T-helper 1 cell treated with Interleukin-12 subunit alpha and Interleukin-12 subunit beta and Interleukin-4 antibody, amounts not matched to agents 30 μg/mL and 1 μg/mL, for 36 hours (primary cell): ENCODE data around the gene ICE2.

ENCODE experiments used
- H3K27ac Mint-ChIP-seq: one replicate; pipeline ENCODE4 v1.8.0; 2021; ENCODE audit warnings: mild to moderate bottlenecking, mixed read lengths
- H3K27me3 Mint-ChIP-seq: one replicate; pipeline ENCODE4 v1.8.0; 2021; ENCODE audit warnings: low read depth, mixed read lengths
- H3K36me3 Mint-ChIP-seq: one replicate; pipeline ENCODE4 v1.8.0; 2021; ENCODE audit warnings: low read depth, mixed read lengths
- H3K4me1 Mint-ChIP-seq: one replicate; pipeline ENCODE4 v1.8.0; 2021; ENCODE audit warnings: low read depth, mixed read lengths
- H3K4me3 Mint-ChIP-seq: one replicate; pipeline ENCODE4 v1.8.0; 2021; ENCODE audit warnings: mild to moderate bottlenecking, moderate library complexity, mixed read lengths
- H3K9me3 Mint-ChIP-seq: one replicate; pipeline ENCODE4 v1.8.0; 2021; ENCODE audit warnings: mixed read lengths

Gene ICE2

DNA sequence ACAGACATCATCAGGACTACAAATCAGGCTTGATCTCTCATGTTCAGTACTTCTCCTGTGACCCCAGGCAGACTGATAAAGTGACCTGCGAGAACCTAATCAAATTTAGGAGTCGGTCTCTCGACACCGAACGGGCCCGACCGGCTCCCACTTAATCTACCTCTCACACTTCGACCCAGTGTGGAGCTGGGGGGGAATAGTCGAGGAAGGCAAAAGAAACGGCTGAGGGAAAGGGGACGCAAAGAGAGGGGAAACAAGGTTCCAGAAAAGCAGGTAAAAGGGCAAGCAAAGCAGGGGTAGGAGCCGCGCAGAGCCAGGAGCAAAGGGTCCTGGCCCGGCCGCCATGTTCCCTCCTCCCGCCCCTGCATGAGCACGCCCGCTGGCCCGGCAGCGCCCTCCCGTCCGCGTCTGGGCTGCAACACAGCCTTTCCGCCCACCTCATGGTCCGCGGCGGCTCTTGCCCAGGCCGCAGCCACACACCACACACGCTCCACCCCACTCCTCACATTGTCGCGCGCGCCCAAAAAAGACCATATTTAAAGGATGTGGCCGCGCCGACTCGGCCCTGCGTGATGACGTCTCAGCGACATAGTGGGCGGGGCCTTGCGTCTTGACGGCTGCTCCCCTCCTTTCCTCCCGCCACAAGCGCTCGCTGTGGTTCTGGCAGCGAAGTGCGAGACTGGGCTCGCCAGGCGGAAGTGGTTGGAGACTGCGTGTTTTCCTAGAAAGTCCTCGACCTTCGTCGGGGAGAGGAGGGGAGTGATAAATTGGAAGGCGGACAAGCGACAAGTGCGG is at the start of gene ICE2:
Gene ICE2 (minus strand): TSS at position 577 of the 795 bp plus-strand sequence. CDS start 1,165 bp downstream, outside the sequence.
- H3K27ac Mint-ChIP-seq: peak within 1 kb of the TSS; percentile 100
- H3K9me3 Mint-ChIP-seq: no peaks in the 10 kb centered on the region
- H3K36me3 Mint-ChIP-seq: peaks cover 21% of the 10 kb centered on the region
- no peaks in the 10 kb centered on the region for H3K27me3 Mint-ChIP-seq
- H3K4me1 Mint-ChIP-seq: peaks cover 40% of the 10 kb centered on the region
- H3K4me3 Mint-ChIP-seq: peak within 1 kb of the TSS; percentile 99

- H3K27ac Mint-ChIP-seq: peak overlapping the region; percentile 85
- peaks cover 38% of the 10 kb centered on the region for H3K4me1 Mint-ChIP-seq
- H3K4me3 Mint-ChIP-seq: no peak overlapping the region
Measured at GRCh38 chr15:60528530-60528929, 49.6 kb upstream of the ICE2 start.

GRCh38 chr15:60527456-60527855 is 48.5 kb upstream of the ICE2 start:
- Mint-ChIP-seq H3K36me3 (peaks cover 46% of the 10 kb centered on the region), H3K9me3 (no peaks in the 10 kb centered on the region), H3K27ac (peak overlapping the region; percentile 33), H3K4me1 (peaks cover 36% of the 10 kb centered on the region), H3K4me3 (no peak overlapping the region), H3K27me3 (no peaks in the 10 kb centered on the region)

More at GRCh38 chr15:60528530-60528929, 49.6 kb upstream of the ICE2 start:
- Mint-ChIP-seq H3K27me3 (no peaks in the 10 kb centered on the region), H3K36me3 (peaks cover 48% of the 10 kb centered on the region), H3K9me3 (no peaks in the 10 kb centered on the region)

GRCh38 chr15:60526127-60526616 is 47.2 kb upstream of the ICE2 start:
- H3K4me1 Mint-ChIP-seq: peaks cover 42% of the 10 kb centered on the region
- no peaks in the 10 kb centered on the region for H3K9me3 Mint-ChIP-seq
- peaks cover 54% of the 10 kb centered on the region for H3K36me3 Mint-ChIP-seq
- no peak overlapping the region for H3K27ac Mint-ChIP-seq
- H3K27me3 Mint-ChIP-seq: no peaks in the 10 kb centered on the region
- no peak overlapping the region for H3K4me3 Mint-ChIP-seq

DNA sequence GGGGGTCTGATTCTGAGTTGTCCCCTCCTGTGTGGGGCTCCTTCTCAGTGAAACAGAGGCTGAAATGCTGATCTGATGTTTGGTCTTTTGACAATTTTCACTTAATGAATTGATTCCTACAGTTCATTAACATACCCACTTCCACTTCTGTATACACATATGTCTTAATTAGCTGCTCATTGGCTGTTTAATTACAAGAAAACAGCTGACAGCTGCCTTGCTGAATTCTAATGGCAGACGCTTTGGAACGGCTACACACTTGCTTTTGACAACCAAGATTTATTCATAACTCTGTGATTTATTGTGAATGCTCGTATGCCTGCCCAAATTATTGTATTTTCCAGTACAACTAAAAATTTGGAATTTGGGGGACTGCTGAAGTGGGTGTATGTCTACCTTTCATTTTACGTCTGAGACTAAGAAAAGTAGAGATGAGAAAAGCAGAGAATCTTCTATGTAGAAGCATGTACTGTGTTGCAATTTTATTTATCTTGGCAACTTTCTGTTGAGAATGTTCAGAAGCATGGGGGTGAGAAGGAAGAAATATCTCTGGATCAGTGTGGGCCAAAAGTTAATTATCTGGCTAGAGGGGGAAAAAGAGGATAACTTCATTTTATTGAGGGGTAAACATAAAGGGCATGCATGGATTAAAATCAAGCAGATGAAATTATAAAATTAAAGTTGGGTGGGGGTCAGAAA is 46.5 kb upstream of the ICE2 start:
- H3K36me3 Mint-ChIP-seq: peaks cover 56% of the 10 kb centered on the region
- no peak overlapping the region for H3K4me3 Mint-ChIP-seq
- no peaks in the 10 kb centered on the region for H3K9me3 Mint-ChIP-seq
- H3K4me1 Mint-ChIP-seq: peaks cover 46% of the 10 kb centered on the region
- no peaks in the 10 kb centered on the region for H3K27me3 Mint-ChIP-seq
- H3K27ac Mint-ChIP-seq: no peak overlapping the region

GRCh38 chr15:60523056-60523455 is 44.1 kb upstream of the ICE2 start:
- Mint-ChIP-seq H3K4me3 (no peak overlapping the region), H3K9me3 (no peaks in the 10 kb centered on the region), H3K4me1 (peaks cover 48% of the 10 kb centered on the region), H3K27ac (peak overlapping the region; percentile 60), H3K36me3 (peaks cover 51% of the 10 kb centered on the region), H3K27me3 (no peaks in the 10 kb centered on the region)

GRCh38 chr15:60520825-60521368 is 42.0 kb upstream of the ICE2 start:
- Mint-ChIP-seq H3K27me3 (no peaks in the 10 kb centered on the region), H3K4me3 (peak overlapping the region; percentile 60), H3K4me1 (peaks cover 40% of the 10 kb centered on the region)

GRCh38 chr15:60520013-60520824 is 41.3 kb upstream of the ICE2 start:
- no peaks in the 10 kb centered on the region for H3K9me3 Mint-ChIP-seq
- peak overlapping the region; percentile 87 for H3K27ac Mint-ChIP-seq
- peaks cover 40% of the 10 kb centered on the region for H3K4me1 Mint-ChIP-seq
- no peaks in the 10 kb centered on the region for H3K27me3 Mint-ChIP-seq
- H3K36me3 Mint-ChIP-seq: peaks cover 38% of the 10 kb centered on the region
- peak overlapping the region; percentile 60 for H3K4me3 Mint-ChIP-seq

More at GRCh38 chr15:60520825-60521368, 42.0 kb upstream of the ICE2 start:
- Mint-ChIP-seq H3K9me3 (no peaks in the 10 kb centered on the region), H3K27ac (peak overlapping the region; percentile 87), H3K36me3 (peaks cover 44% of the 10 kb centered on the region)

GRCh38 chr15:60519218-60519617 is 40.3 kb upstream of the ICE2 start:
- Mint-ChIP-seq H3K4me1 (peaks cover 40% of the 10 kb centered on the region), H3K4me3 (peak overlapping the region; percentile 60), H3K9me3 (no peaks in the 10 kb centered on the region), H3K27me3 (no peaks in the 10 kb centered on the region), H3K27ac (peak overlapping the region; percentile 86), H3K36me3 (peaks cover 37% of the 10 kb centered on the region)

- Mint-ChIP-seq H3K4me3 (no peak overlapping the region), H3K36me3 (peaks cover 39% of the 10 kb centered on the region), H3K27ac (no peak overlapping the region), H3K27me3 (no peaks in the 10 kb centered on the region), H3K9me3 (no peaks in the 10 kb centered on the region), H3K4me1 (peaks cover 39% of the 10 kb centered on the region)
Measured at GRCh38 chr15:60518511-60518910, 39.6 kb upstream of the ICE2 start.

DNA sequence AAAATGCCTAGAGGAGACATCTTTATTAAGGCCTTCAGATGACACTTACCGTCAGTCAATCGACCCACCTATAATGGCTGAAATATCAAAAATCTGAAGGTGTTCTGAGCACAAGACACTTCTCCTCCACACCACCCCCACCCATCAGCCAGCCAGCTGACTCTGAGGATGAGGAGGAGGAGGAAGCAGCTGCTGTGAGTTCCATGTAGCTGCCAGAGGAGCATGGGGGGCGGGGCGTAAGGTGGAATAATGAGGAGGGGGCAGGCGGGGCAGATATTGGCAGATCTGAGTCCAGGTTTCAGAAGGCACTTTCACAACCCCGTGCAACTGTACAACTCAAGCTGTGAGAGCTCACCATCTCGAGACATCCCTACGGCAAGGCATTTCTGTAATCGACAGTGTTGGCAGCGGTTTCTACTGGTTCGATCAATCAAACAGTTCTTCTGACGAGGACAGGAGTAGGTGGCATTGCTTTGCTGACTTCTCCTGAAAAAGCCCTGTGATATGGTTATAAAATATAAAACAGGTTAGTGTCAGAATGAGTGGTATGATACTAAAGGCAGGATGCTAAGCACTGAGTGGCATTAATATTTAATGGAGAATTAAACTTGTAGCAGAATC is 35.4 kb upstream of the ICE2 start:
- Mint-ChIP-seq H3K36me3 (peaks cover 52% of the 10 kb centered on the region), H3K9me3 (no peaks in the 10 kb centered on the region), H3K27me3 (no peaks in the 10 kb centered on the region), H3K4me1 (peaks cover 36% of the 10 kb centered on the region), H3K27ac (no peak overlapping the region), H3K4me3 (no peak overlapping the region)

- H3K27me3 Mint-ChIP-seq: no peaks in the 10 kb centered on the region
- H3K4me3 Mint-ChIP-seq: no peak overlapping the region
- H3K36me3 Mint-ChIP-seq: peaks cover 51% of the 10 kb centered on the region
- no peak overlapping the region for H3K27ac Mint-ChIP-seq
- H3K4me1 Mint-ChIP-seq: peaks cover 37% of the 10 kb centered on the region
- no peaks in the 10 kb centered on the region for H3K9me3 Mint-ChIP-seq
Measured at GRCh38 chr15:60513676-60514075, 34.7 kb upstream of the ICE2 start.

DNA sequence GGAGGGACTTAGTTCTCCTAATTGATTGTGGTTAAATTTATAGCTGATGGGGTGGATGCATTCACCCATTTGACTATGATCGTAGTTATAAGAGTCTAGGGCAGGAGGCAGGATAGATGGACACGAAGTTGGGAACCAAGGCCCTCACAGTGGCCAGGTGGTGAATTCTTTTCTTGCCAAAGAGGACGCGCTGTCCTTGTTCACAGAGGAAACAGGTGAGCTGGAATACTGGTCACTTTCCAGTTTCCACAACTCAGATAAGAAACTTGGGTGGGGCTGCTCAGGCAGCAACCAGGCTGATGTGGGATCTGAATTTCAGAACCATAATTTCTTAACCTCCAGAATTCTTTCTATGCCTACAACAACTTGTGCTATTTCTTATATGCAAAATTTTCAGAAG is 34.0 kb upstream of the ICE2 start:
- H3K27ac Mint-ChIP-seq: no peak overlapping the region
- no peaks in the 10 kb centered on the region for H3K27me3 Mint-ChIP-seq
- no peak overlapping the region for H3K4me3 Mint-ChIP-seq
- H3K9me3 Mint-ChIP-seq: no peaks in the 10 kb centered on the region
- H3K36me3 Mint-ChIP-seq: peaks cover 48% of the 10 kb centered on the region
- peaks cover 44% of the 10 kb centered on the region for H3K4me1 Mint-ChIP-seq
